ENCODE results near the gene PLEKHA3. TPM values are rescaled to one million over a fixed set of nuclear protein-coding genes. Genes with fewer than 3 reads are reported as not detected.
A peak's percentile ranks its signal among the peaks of the same experiment; 100 is the strongest.

The PLEKHA3 gene
- 11.4 TPM for total RNA-seq
- polyA plus RNA-seq (ENCODE audit: insufficient read depth in 1 of 8, insufficient read length in 8 of 8, low replicate concordance in 1 of 8), result 10 to 100 TPM; 11.9 to 20.7 (median 14.9) TPM
- long read RNA-seq, donor 1, full-length matches to known transcripts, result 1 of 1 reads
- long read RNA-seq, donor 1, partial matches to known transcripts, result 0 of 1 reads
- long read RNA-seq, donor 1, other reads (novel, unspliced or antisense), result 0 of 1 reads
- long read RNA-seq, donor 2, result 0 reads
- long read RNA-seq, donor 3, partial matches to known transcripts, result 3,368 of 3,405 reads
- long read RNA-seq, donor 3, other reads (novel, unspliced or antisense), result 37 of 3,405 reads
- long read RNA-seq, donor 4, result 0 reads
- long read RNA-seq, donor 5, full-length matches to known transcripts, result 5 of 1,286 reads
- long read RNA-seq, donor 5, partial matches to known transcripts, result 1,133 of 1,286 reads
- long read RNA-seq, donor 5, other reads (novel, unspliced or antisense), result 148 of 1,286 reads
- long read RNA-seq, donor 6, full-length matches to known transcripts, result 1 of 2,052 reads
- long read RNA-seq, donor 6, partial matches to known transcripts, result 1,343 of 2,052 reads
- long read RNA-seq, donor 6, other reads (novel, unspliced or antisense), result 708 of 2,052 reads
- long read RNA-seq, donor 7, full-length matches to known transcripts, result 1 of 1 reads
- long read RNA-seq, donor 7, partial matches to known transcripts, result 0 of 1 reads
- long read RNA-seq, donor 7, other reads (novel, unspliced or antisense), result 0 of 1 reads
- long read RNA-seq, donor 8, full-length matches to known transcripts, result 1 of 1 reads
- long read RNA-seq, donor 8, partial matches to known transcripts, result 0 of 1 reads
- long read RNA-seq, donor 8, other reads (novel, unspliced or antisense), result 0 of 1 reads
- long read RNA-seq, donor 9, full-length matches to known transcripts, result 1 of 600 reads
- long read RNA-seq, donor 9, partial matches to known transcripts, result 297 of 600 reads
- long read RNA-seq, donor 9, other reads (novel, unspliced or antisense), result 302 of 600 reads
- long read RNA-seq, donor 10, full-length matches to known transcripts, result 3 of 3 reads
- long read RNA-seq, donor 10, partial matches to known transcripts, result 0 of 3 reads
- long read RNA-seq, donor 10, other reads (novel, unspliced or antisense), result 0 of 3 reads
- long read RNA-seq, donor 11, full-length matches to known transcripts, result 2 of 560 reads
- long read RNA-seq, donor 11, partial matches to known transcripts, result 300 of 560 reads
- long read RNA-seq, donor 11, other reads (novel, unspliced or antisense), result 258 of 560 reads

- Histone ChIP-seq H3K9me3 (replicated peaks; ENCODE audit: control insufficient read depth, low read depth, low read length) (no peaks in the 10 kb centered on the region), H3K4me3 (ENCODE audit: low read length) (peak within 1 kb of the TSS; percentile 70), H3K27me3 (ENCODE audit: control insufficient read depth, insufficient read depth, low read length) (no peaks in the 10 kb centered on the region), H3K27ac (ENCODE audit: low read length) (peak within 1 kb of the TSS; percentile 99), H3K36me3 (ENCODE audit: control insufficient read depth, insufficient read depth, low read length) (no peaks in the 10 kb centered on the region), H3K4me1 (ENCODE audit: control insufficient read depth, insufficient read depth, low read length) (peaks cover 23% of the 10 kb centered on the region)
- peak; percentile 98 for DNase-seq
- under 1% methylated on average over 64 of the region's 92 CpGs for WGBS (ENCODE audit: insufficient coverage)
Measured at GRCh38 chr2:178480227-178481181, at the start of gene PLEKHA3. TSS of gene PLEKHA3 (plus strand) at chr2:178480457. CDS start at chr2:178480870, 413 bp downstream.

GRCh38 chr2:178436662-178437061, 43.6 kb upstream of the PLEKHA3 start:
- Histone ChIP-seq H3K4me1 (ENCODE audit: control insufficient read depth, insufficient read depth, low read length) (no peaks in the 10 kb centered on the region), H3K4me3 (ENCODE audit: low read length) (no peak overlapping the region), H3K27me3 (ENCODE audit: control insufficient read depth, insufficient read depth, low read length) (no peaks in the 10 kb centered on the region), H3K36me3 (ENCODE audit: control insufficient read depth, insufficient read depth, low read length) (peaks cover 40% of the 10 kb centered on the region), H3K9me3 (replicated peaks; ENCODE audit: control insufficient read depth, low read depth, low read length) (no peaks in the 10 kb centered on the region), H3K27ac (ENCODE audit: low read length) (no peak overlapping the region)
- no peak for DNase-seq
- 83% methylated on average over 2 of the region's 2 CpGs for WGBS (ENCODE audit: insufficient coverage)

- H3K4me1 ChIP-seq (ENCODE audit: control insufficient read depth, insufficient read depth, low read length), result no peaks in the 10 kb centered on the region
- H3K27ac ChIP-seq (ENCODE audit: low read length), result no peak overlapping the region
- H3K9me3 ChIP-seq (replicated peaks; ENCODE audit: control insufficient read depth, low read depth, low read length), result no peaks in the 10 kb centered on the region
- no peaks in the 10 kb centered on the region for H3K27me3 ChIP-seq (ENCODE audit: control insufficient read depth, insufficient read depth, low read length)
- no CpG with 5 or more reads among the region's 2 CpGs for WGBS (ENCODE audit: insufficient coverage)
- no peak for DNase-seq
- H3K4me3 ChIP-seq (ENCODE audit: low read length), result no peak overlapping the region
- H3K36me3 ChIP-seq (ENCODE audit: control insufficient read depth, insufficient read depth, low read length), result peaks cover 36% of the 10 kb centered on the region
Measured at GRCh38 chr2:178441426-178441825, 38.8 kb upstream of the PLEKHA3 start.

- Histone ChIP-seq H3K4me3 (ENCODE audit: low read length) (no peak overlapping the region), H3K27me3 (ENCODE audit: control insufficient read depth, insufficient read depth, low read length) (no peaks in the 10 kb centered on the region), H3K27ac (ENCODE audit: low read length) (peak overlapping the region; percentile 94), H3K9me3 (replicated peaks; ENCODE audit: control insufficient read depth, low read depth, low read length) (no peaks in the 10 kb centered on the region), H3K4me1 (ENCODE audit: control insufficient read depth, insufficient read depth, low read length) (peaks cover 18% of the 10 kb centered on the region), H3K36me3 (ENCODE audit: control insufficient read depth, insufficient read depth, low read length) (peaks cover 29% of the 10 kb centered on the region)
- DNase-seq, result peak; percentile 25
- no CpG with 5 or more reads among the region's 4 CpGs for WGBS (ENCODE audit: insufficient coverage)
Measured at GRCh38 chr2:178448968-178449661, 31.1 kb upstream of the PLEKHA3 start.

GRCh38 chr2:178449700-178450523, 30.3 kb upstream of the PLEKHA3 start:
- DNase-seq, result peak; percentile 76
- H3K36me3 ChIP-seq (ENCODE audit: control insufficient read depth, insufficient read depth, low read length), result peaks cover 29% of the 10 kb centered on the region
- WGBS (ENCODE audit: insufficient coverage), result 9% methylated on average over 15 of the region's 18 CpGs
- no peaks in the 10 kb centered on the region for H3K9me3 ChIP-seq (replicated peaks; ENCODE audit: control insufficient read depth, low read depth, low read length)
- no peaks in the 10 kb centered on the region for H3K27me3 ChIP-seq (ENCODE audit: control insufficient read depth, insufficient read depth, low read length)
- H3K27ac ChIP-seq (ENCODE audit: low read length), result peak overlapping the region; percentile 94
- H3K4me1 ChIP-seq (ENCODE audit: control insufficient read depth, insufficient read depth, low read length), result peaks cover 18% of the 10 kb centered on the region
- peak overlapping the region; percentile 81 for H3K4me3 ChIP-seq (ENCODE audit: low read length)

- peak overlapping the region; percentile 94 for H3K27ac ChIP-seq (ENCODE audit: low read length)
- WGBS (ENCODE audit: insufficient coverage), result under 1% methylated on average over 24 of the region's 25 CpGs
- peaks cover 24% of the 10 kb centered on the region for H3K36me3 ChIP-seq (ENCODE audit: control insufficient read depth, insufficient read depth, low read length)
- DNase-seq, result no peak
- peaks cover 18% of the 10 kb centered on the region for H3K4me1 ChIP-seq (ENCODE audit: control insufficient read depth, insufficient read depth, low read length)
- H3K27me3 ChIP-seq (ENCODE audit: control insufficient read depth, insufficient read depth, low read length), result no peaks in the 10 kb centered on the region
- H3K9me3 ChIP-seq (replicated peaks; ENCODE audit: control insufficient read depth, low read depth, low read length), result no peaks in the 10 kb centered on the region
- peak overlapping the region; percentile 81 for H3K4me3 ChIP-seq (ENCODE audit: low read length)
Measured at GRCh38 chr2:178450524-178450773, 29.8 kb upstream of the PLEKHA3 start.

- peak; percentile 99 for DNase-seq
- Histone ChIP-seq H3K27ac (ENCODE audit: low read length) (peak within 1 kb of the TSS; percentile 100), H3K4me1 (ENCODE audit: control insufficient read depth, insufficient read depth, low read length) (peaks cover 18% of the 10 kb centered on the region), H3K36me3 (ENCODE audit: control insufficient read depth, insufficient read depth, low read length) (peaks cover 19% of the 10 kb centered on the region), H3K4me3 (ENCODE audit: low read length) (peak within 1 kb of the TSS; percentile 81), H3K9me3 (replicated peaks; ENCODE audit: control insufficient read depth, low read depth, low read length) (no peaks in the 10 kb centered on the region), H3K27me3 (ENCODE audit: control insufficient read depth, insufficient read depth, low read length) (no peaks in the 10 kb centered on the region)
- WGBS (ENCODE audit: insufficient coverage), result under 1% methylated on average over 75 of the region's 76 CpGs
Measured at GRCh38 chr2:178450774-178451525, 29.3 kb upstream of the PLEKHA3 start, which contains the start of the genes PJVK and PRKRA. TSS of gene PJVK (plus strand) at chr2:178451378. CDS start at chr2:178453410, 2,032 bp downstream. TSS of gene PRKRA (minus strand) at chr2:178451175. CDS start at chr2:178451030, 145 bp downstream.

GRCh38 chr2:178452334-178452733, 27.9 kb upstream of the PLEKHA3 start:
- no peak overlapping the region for H3K4me3 ChIP-seq (ENCODE audit: low read length)
- no CpG with 5 or more reads among the region's 2 CpGs for WGBS (ENCODE audit: insufficient coverage)
- H3K9me3 ChIP-seq (replicated peaks; ENCODE audit: control insufficient read depth, low read depth, low read length), result no peaks in the 10 kb centered on the region
- peaks cover 18% of the 10 kb centered on the region for H3K4me1 ChIP-seq (ENCODE audit: control insufficient read depth, insufficient read depth, low read length)
- no peak for DNase-seq
- no peak overlapping the region for H3K27ac ChIP-seq (ENCODE audit: low read length)
- no peaks in the 10 kb centered on the region for H3K27me3 ChIP-seq (ENCODE audit: control insufficient read depth, insufficient read depth, low read length)
- H3K36me3 ChIP-seq (ENCODE audit: control insufficient read depth, insufficient read depth, low read length), result peaks cover 12% of the 10 kb centered on the region
